CD4-positive, alpha-beta T cell treated with Interleukin-4 for 1 hour (primary cell): Measurements from ENCODE around the gene APOL2.
"Not testable (repeated sequence)": the region's sequence is repeated elsewhere in the genome, so short reads cannot be mapped to it uniquely, and the experiment has no call there.

Source experiments
- DNase-seq, 2 donors: peaks; one replicate each; pipeline ENCODE4 v3.0.0-alpha.2; 2020 to 2022

The APOL2 gene

DNA sequence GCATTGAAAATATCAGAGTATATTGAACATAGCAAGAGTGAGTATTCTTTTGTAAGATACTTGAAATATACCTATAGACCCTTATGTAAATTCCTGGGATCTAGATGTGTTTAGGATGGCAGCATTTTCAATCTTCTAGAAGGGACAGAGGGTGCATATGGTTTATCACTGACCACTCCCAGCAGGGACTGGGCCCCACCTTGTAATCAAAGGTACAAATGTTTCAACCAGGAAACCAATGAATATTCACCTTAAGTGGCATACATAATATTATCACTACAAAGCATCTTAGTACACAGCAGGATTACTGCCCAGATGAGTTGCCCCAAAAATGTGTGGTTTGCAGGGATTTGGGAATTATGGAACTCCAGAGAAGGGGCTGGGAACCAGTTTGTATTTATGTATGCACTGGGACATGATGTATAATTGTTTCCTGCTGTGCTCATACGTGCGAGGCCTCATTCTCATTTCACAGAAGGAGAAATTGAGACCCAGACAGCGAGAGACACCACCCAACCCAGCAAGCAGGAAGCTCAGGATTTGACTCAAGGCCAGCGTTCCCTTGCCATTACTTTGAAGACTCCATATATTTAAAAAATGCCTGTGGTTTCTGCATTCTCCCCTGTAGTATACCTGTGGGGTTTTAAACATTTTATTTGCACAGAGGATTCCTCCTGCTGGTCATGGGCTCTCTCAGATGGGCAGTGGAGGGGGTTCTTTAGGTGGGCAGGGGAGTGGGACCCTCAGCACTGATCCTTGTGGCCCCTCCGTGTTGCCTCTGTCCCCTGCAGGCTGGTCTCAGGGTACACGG lies 42.9 kb downstream of the APOL2 start:
- DNase-seq, result no peak

DNA sequence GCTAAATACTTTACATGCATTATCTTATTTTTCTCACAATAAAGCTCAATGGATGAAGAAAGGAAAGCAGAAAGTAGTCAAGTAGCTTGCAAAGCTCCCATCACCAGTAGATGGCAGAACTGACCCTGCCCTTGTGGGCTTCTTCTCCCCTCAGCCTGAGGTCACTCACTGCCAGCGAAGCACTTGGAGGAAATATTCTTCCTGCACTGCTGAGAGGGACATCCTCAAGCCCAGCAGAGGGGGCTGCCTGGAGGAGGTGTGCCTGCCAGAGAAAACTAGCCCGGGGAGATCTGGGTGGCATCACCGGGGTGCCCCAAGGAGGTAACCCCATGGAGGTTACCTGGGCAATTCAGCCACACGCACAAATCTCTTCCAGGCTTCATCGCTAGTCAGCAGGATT lies 44.4 kb downstream of the APOL2 start:
- DNase-seq, result peak; percentile 56 to 61

GRCh38 chr22:36194385-36194784 lies 44.9 kb downstream of the APOL2 start:
- no peak for DNase-seq

DNA sequence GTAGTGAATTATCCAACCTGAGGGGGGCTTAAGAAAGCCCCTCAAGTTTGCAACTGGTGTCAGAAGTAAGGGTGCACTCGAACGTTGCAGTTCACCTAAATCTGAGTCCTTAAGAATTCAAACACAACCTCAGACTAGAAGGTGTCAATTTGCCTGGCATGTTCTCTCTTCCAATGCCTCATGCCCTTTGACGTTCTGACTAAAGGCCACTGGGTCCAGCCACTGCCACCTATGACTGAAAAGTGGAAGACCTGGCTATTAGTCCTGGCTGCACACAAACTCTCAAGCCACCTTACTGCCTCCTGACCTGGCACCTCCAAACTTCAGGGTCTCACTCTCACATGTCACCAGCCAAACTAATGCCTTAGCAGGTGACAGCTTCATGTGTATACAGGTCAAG lies 45.8 kb downstream of the APOL2 start:
- DNase-seq, result no peak

GRCh38 chr22:36193171-36193570 lies 46.2 kb downstream of the APOL2 start:
- DNase-seq, result no peak

GRCh38 chr22:36192542-36192941 lies 46.8 kb downstream of the APOL2 start:
- DNase-seq, result no peak

DNA sequence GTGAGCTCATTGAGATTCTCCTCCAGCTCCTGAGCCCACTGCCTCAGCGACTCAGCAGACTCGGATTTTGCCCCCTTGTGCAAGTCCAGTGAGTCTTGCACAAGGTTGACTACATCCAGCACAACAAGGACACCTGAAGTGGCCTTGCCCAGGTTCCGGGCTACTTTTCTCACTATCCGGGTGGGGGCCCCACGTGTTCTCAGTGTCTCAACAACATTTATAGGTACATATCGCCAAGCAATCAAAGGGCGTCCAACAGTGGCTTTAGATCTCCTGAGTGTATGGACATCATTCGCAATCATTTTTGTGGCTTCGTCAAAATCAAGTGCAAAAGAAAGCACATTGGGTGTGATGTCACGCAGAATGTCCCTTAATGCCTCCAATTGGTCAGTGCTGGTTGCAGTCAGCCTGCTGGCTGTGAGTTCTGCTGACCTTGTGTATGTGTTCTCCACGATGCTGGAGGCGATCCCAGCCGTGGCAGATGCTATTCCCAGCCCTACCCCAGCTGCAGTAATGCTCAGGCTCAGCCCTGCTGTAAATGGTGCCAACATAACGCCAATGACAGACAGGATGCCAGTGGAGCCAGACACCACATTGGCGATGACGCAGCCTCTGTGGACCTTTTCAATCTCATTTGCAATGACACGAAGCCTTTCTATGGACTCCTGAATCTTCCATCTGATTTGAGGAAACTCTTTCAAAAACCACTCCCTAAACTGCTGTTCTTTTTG lies 48.1 kb downstream of the APOL2 start:
- DNase-seq, result no peak

DNA sequence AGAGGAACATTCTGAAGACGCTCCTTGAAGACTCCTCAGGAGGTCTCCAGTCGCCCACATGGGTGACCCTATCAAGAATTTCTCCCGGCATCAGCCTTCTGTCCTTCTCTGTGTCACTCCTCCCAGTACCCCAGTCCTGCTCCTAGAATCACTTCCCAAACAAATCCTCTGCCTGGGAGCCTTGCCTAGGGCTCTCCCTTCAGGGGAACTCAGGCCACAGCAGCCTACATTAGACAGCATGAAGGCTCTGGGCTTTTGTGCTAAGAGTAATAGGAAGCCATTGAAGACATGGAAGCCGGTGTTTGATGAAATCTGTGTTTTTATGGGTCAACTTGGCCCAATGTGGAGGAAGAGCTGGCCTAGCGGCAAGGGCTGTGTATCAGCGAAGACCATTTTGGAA lies 51.5 kb downstream of the APOL2 start:
- DNase-seq, result not testable (repeated sequence)

DNA sequence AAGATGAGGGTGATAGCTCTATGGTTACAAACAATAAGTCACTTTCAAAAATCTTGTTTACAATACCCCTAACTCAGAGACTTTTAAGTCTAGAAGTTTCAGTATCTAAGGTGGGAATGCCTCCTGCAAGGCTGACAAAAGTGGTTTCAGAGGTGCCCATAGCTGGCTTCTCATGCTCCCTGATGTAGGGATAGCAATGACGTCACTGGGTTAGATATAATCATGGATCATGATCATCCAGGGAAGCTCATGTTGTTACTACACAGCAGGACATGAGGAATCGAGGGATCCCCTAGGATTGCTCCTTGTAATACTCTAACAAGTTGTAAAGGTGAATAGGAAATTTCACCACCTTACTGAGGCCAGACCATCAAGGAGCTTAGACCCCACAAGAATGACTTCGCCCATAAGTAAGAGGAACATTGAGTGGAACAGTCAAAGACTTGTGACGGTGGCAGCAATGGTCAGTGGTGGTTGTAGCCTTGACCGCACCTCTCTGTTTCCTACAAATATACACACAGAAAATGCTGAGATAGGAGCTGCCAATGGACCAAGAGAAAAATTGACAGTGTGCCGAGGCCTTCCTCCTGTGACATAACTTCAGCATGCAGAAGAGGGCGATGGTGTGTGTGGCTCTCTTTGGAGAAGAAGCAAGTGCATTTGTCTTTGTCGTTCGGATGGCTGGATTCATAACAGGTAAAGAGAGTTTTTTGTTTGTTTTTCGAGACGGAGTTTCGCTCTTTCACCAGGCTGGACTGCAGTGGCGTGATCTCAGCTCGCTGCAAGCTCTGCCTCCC lies 53.3 kb downstream of the APOL2 start:
- no peak for DNase-seq

DNA sequence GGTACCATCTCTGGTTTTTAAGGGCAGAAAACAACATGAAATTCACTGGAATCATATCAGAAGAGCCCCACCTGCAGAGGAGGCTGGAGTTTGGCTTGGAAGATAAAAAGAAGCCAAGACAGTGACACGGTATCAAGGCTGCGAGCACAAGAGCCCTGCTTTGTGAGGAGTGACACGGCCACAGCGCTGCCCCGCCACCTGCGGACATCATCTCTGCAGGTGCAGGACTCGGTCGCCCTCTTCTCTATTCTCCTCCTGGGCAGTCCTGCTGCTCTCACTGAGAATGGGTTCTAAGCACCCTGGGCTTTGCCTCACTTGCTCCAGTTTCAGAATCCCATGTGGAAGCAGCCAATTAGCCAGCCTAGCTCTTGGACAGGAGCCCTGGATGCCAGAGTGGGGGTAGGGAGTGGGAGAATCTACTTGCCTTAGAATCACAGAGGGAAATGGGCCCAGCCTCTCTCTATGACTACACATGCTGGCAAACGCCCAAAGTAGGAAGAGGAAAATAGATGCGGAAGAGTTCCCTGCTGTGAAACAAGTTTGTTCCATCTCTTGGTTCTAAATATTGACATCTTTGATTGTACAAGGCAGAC lies 54.8 kb downstream of the APOL2 start:
- no peak for DNase-seq

DNA sequence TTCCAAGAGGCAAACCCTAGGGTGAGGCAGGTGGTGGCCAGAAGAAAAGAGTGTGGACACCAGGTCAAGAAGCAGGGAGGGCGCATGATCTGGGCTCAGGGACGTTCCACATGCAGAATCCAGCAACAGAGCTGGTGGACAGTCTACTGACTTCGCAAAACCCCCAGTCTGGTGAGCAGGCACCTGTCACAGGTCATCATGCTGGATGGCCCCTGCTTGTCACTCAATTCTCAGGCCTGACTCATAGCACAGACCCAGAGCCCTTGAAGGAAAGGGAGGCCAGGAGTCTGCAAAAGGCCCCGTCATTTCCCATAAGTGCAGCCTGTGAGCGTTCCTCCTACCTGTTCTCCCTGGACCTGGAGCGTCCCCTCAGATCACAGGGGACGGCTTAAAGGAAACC lies 55.9 kb downstream of the APOL2 start:
- no peak for DNase-seq

- no peak for DNase-seq
Measured at GRCh38 chr22:36182857-36183256, 56.5 kb downstream of the APOL2 start.

- no peak for DNase-seq
Measured at GRCh38 chr22:36182056-36182455, 57.3 kb downstream of the APOL2 start.

GRCh38 chr22:36180928-36181327 lies 58.4 kb downstream of the APOL2 start:
- DNase-seq, result no peak

DNA sequence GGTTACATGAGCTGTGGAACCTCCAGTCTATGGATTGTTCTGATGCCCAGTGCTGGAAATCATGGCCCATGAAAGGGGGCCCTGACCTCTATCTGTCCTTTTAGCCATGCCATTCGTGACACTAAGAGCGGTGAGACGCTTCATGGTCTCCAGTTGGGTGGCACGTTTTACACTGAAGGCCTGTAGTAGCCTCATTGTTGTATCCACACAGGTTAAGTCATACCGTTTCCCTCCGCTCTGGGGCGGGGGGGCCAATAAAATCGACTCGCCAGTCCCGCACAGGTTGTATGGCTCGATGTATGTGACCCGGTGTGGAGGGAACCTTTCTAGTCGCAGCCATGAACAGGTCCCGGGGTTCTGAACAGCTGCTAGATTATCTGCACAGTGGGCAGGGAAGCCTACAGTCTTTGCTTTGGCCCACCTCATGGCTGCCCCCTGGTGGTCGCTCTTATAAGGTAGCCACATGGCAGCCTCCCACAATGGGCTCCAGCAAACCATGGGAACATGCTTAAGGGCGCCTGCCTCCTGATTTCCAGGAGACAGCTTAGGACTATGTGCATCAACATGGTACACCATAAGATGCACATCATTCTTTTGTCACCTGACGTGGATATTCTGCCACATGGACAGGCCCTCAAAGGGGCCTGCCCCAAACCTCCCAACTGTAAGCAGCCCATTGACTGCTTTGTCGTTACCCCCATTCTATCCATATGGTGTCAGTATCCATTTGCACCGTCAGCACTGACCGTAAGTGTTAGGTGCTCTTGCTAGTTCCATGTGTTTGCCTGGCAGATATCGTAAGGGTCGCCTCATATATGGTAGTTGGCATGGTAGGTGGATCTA lies 59.1 kb downstream of the APOL2 start:
- peak; percentile 84 for DNase-seq

DNA sequence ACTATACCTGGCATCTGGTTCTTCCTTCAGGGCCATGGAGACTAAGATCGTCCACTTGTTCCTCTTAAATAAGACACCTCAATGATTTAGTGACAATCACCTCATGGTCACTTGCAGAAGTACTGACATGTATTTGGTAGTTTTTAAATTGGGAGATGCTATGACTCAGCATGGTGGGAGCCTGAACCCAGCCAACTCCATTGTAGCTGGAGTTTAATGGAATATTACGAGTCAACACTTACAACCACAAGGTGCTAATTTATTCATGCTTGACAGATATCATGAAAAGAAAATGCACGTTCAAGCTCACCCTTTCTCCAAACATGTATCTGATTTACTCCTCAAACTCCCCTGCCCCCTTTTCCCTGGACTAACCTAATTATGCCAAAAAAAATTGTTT lies 62.2 kb downstream of the APOL2 start:
- no peak for DNase-seq
